HepG2 (cell line): Measurements from ENCODE around the gene SOST. TPM values are rescaled to one million over a fixed set of nuclear protein-coding genes. Genes with fewer than 3 reads are reported as not detected.
A peak's percentile ranks its signal among the peaks of the same experiment; 100 is the strongest.

Source experiments
- MAX ChIP-seq: IDR thresholded peaks from 2 replicates; pipeline ENCODE4 v1.6.1; 2012; ENCODE audit warnings: inconsistent platforms
- PAWR ChIP-seq: sonication (generic); formaldehyde crosslinking; IDR thresholded peaks from 2 replicates; pipeline ENCODE4 v1.4.0; 2020; ENCODE audit warnings: missing genetic modification reagents, mild to moderate bottlenecking, borderline replicate concordance
- TBX2 ChIP-seq: sonication (generic); formaldehyde crosslinking; IDR thresholded peaks from 2 replicates; pipeline ENCODE4 v1.5.0; 2020; ENCODE audit warnings: missing genetic modification reagents, mild to moderate bottlenecking, borderline replicate concordance
- WIZ ChIP-seq: sonication (generic); formaldehyde crosslinking; IDR thresholded peaks from 2 replicates; pipeline ENCODE4 v1.5.1; 2020; ENCODE audit warnings: mild to moderate bottlenecking, missing genetic modification reagents
- YEATS2 ChIP-seq: sonication (generic); formaldehyde crosslinking; IDR thresholded peaks from 2 replicates; pipeline ENCODE4 v1.4.0; 2020; ENCODE audit warnings: missing genetic modification reagents, borderline replicate concordance
- ZBTB14 ChIP-seq: sonication (generic); formaldehyde crosslinking; IDR thresholded peaks from 2 replicates; pipeline ENCODE4 v1.4.0; 2020; ENCODE audit warnings: missing genetic modification reagents
- ZFY ChIP-seq: sonication (generic); formaldehyde crosslinking; IDR thresholded peaks from 2 replicates; pipeline ENCODE4 v1.4.0; 2020; ENCODE audit warnings: missing genetic modification reagents
- ZNF121 ChIP-seq: sonication (generic); formaldehyde crosslinking; IDR thresholded peaks from 2 replicates; pipeline ENCODE4 v1.5.0; 2020; ENCODE audit warnings: mild to moderate bottlenecking, missing genetic modification reagents
- ZNF563 ChIP-seq: sonication (generic); formaldehyde crosslinking; IDR thresholded peaks from 2 replicates; pipeline ENCODE4 v1.8.0; 2022; ENCODE audit warnings: mild to moderate bottlenecking, moderate library complexity, missing genetic modification reagents
- ZNF605 ChIP-seq: sonication (generic); formaldehyde crosslinking; IDR thresholded peaks from 2 replicates; pipeline ENCODE4 v1.8.0; 2022; ENCODE audit warnings: mild to moderate bottlenecking, missing genetic modification reagents
- ZNF800 ChIP-seq: sonication (generic); formaldehyde crosslinking; IDR thresholded peaks from 2 replicates; pipeline ENCODE4 v1.4.0; 2020; ENCODE audit warnings: missing genetic modification reagents
- ZUFSP ChIP-seq: sonication (generic); formaldehyde crosslinking; IDR thresholded peaks from 2 replicates; pipeline ENCODE4 v1.9.0; 2021; ENCODE audit warnings: missing genetic modification reagents, mild to moderate bottlenecking, borderline replicate concordance
- polyA plus RNA-seq, 8 experiments: library from polyadenylated mRNA; depleted of rRNA in 3 of 8; stranded (reverse) in 7 of 8; unstranded in 1 of 8; fragments of >200 nt; fragmentation: Illumina TruSeq in 4 of 8; extraction: Trizol in 4 of 8; gene quantifications; 2 replicates each; pipeline versions ENCODE4 v1.2.1 to v1.2.3, GENCODE V29; 2011 to 2016; ENCODE audit warnings: low read depth in 4 of 8, missing spikeins in 1 of 8, mixed read lengths in 1 of 8; ENCODE audit not compliant: insufficient read depth in 1 of 8
- total RNA-seq, 5 experiments: library from RNA; depleted of rRNA; stranded (reverse); fragments of >200 nt; fragmentation: Illumina TruSeq; extraction: Trizol; gene quantifications; 2 replicates each; pipeline ENCODE4 v1.2.3, GENCODE V29; 2016; ENCODE audit warnings: low read depth in 1 of 5
- TF ChIP-seq, protein P1 (sequence below): sonication (generic); formaldehyde crosslinking; IDR thresholded peaks from one replicate; pipeline ENCODE4 v1.5.1; 2020; ENCODE audit warnings: mild to moderate bottlenecking, missing genetic modification reagents; ENCODE audit errors: not compliant biosample characterization
- TF ChIP-seq, protein P2 (sequence below): sonication (generic); formaldehyde crosslinking; IDR thresholded peaks from 2 replicates; pipeline ENCODE4 v1.8.1; 2023; ENCODE audit warnings: mild to moderate bottlenecking, moderate library complexity, missing genetic modification reagents

Gene SOST
- total and polyA plus RNA-seq, 2 of the 13 experiments (the other 11 are each of a cell fraction or from before 2014, with no cell fraction given) = not detected

DNA sequence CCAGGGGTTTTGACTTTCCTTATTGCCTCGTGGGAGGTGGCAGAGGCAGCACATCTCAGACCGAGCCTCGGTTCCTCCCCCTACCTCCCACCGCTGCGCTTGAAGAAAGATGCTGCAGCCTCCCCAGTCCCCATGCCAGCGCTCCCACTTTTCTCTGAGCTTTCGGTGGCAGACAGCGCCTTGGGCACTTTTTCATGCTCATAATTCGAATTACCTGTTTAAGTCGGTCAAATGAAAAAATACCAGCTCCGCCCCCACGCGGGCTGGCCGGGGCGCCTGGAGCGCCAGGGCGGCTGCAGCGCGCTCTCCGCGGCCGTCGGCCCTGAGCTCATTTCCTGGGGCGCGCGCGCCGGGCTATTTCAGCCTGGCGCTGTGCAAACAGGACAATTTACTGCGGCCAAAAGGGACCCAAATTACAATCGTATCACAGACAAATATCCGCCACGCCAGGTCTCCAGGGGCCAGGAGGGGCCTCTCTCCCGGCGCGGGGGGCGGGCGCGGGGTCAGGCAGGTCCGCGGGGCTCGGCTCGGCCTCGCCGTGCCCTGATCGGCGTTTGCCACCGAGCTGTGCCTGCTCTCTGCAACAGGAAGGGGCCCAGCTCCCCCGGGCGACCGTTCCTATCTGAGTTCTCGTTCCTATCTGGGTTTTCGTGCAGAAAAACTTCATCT is 45.0 kb downstream of the SOST start (continued):
- TF ChIP-seq ZUFSP (no peak), TBX2 (CRISPR knock-in tag) (peak; percentile 48; the same call in 1 of the 2 replicates), WIZ (CRISPR knock-in tag) (no peak), ZNF800 (peak; percentile 100), ZNF563 (peak; percentile 62), PAWR (no peak), ZFY (CRISPR knock-in tag) (peak; percentile 38; the same call in 1 of the 2 replicates), MAX (0 out of 2 replicates have a peak, but pooled peaks have one; percentile 21), ZNF605 (CRISPR knock-in tag) (no peak), YEATS2 (CRISPR knock-in tag) (no peak), ZNF121 (0 out of 2 replicates have a peak, but pooled peaks have one; percentile 7), ZBTB14 (peak; percentile 72)
- TF ChIP-seq, protein P1, sequence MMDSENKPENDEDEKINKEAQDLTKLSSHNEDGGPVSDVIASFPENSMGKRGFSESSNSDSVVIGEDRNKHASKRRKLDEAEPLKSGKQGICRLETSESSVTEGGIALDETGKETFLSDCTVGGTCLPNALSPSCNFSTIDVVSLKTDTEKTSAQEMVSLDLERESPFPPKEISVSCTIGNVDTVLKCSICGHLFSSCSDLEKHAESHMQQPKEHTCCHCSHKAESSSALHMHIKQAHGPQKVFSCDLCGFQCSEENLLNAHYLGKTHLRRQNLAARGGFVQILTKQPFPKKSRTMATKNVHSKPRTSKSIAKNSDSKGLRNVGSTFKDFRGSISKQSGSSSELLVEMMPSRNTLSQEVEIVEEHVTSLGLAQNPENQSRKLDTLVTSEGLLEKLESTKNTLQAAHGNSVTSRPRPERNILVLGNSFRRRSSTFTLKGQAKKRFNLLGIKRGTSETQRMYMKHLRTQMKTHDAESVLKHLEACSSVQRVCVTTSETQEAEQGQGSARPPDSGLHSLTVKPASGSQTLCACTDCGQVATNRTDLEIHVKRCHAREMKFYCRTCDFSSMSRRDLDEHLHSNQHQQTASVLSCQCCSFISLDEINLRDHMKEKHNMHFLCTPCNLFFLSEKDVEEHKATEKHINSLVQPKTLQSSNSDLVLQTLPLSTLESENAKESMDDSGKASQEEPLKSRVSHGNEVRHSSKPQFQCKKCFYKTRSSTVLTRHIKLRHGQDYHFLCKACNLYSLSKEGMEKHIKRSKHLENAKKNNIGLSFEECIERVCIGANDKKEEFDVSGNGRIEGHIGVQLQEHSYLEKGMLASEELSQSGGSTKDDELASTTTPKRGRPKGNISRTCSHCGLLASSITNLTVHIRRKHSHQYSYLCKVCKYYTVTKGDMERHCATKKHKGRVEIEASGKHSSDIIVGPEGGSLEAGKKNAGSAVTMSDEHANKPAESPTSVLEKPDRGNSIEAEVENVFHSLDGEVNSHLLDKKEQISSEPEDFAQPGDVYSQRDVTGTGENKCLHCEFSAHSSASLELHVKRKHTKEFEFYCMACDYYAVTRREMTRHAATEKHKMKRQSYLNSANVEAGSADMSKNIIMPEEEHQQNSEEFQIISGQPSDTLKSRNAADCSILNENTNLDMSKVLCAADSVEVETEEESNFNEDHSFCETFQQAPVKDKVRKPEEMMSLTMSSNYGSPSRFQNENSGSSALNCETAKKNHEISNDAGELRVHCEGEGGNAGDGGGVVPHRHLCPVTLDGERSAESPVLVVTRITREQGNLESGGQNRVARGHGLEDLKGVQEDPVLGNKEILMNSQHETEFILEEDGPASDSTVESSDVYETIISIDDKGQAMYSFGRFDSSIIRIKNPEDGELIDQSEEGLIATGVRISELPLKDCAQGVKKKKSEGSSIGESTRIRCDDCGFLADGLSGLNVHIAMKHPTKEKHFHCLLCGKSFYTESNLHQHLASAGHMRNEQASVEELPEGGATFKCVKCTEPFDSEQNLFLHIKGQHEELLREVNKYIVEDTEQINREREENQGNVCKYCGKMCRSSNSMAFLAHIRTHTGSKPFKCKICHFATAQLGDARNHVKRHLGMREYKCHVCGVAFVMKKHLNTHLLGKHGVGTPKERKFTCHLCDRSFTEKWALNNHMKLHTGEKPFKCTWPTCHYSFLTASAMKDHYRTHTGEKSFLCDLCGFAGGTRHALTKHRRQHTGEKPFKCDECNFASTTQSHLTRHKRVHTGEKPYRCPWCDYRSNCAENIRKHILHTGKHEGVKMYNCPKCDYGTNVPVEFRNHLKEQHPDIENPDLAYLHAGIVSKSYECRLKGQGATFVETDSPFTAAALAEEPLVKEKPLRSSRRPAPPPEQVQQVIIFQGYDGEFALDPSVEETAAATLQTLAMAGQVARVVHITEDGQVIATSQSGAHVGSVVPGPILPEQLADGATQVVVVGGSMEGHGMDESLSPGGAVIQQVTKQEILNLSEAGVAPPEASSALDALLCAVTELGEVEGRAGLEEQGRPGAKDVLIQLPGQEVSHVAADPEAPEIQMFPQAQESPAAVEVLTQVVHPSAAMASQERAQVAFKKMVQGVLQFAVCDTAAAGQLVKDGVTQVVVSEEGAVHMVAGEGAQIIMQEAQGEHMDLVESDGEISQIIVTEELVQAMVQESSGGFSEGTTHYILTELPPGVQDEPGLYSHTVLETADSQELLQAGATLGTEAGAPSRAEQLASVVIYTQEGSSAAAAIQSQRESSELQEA (CRISPR knock-in tag) = no peak
- TF ChIP-seq, protein P2, sequence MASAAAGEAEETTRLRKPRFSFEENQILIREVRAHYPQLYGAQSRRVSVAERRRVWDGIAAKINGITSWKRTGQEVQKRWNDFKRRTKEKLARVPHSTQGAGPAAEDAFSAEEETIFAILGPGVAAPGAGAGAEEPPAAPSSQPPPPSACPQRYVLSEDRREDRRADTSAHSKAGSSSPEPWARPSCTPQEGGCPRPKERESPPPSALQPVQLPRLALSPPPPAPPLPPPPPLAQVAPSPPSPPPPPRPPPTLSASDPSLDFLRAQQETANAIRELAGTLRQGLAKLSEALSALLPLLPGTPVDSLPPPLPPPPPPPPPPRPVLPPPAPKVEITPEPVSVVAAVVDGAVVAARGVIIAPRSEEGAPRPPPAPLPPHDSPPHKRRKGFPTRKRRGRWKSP (CRISPR knock-in tag) = peak; percentile 89
